Large intestine (tissue), 3 donors: Measurements from ENCODE around the gene ADGRB2. TPM values are rescaled to one million over a fixed set of nuclear protein-coding genes. Genes with fewer than 3 reads are reported as not detected.

ENCODE experiments used
- DNase-seq, 2 donors: peaks; one replicate each; pipeline versions ENCODE4 v3.0.0 to v3.0.0-alpha.2; 2013
- H3K27ac ChIP-seq: one replicate; pipeline ENCODE4 v1.5.1; 2013; ENCODE audit warnings: low read length
- H3K27me3 ChIP-seq: 2 replicates; pipeline ENCODE4 v1.6.1; 2013; ENCODE audit warnings: low read length; ENCODE audit not compliant: control insufficient read depth, insufficient read depth
- H3K36me3 ChIP-seq: 2 replicates; pipeline ENCODE4 v1.6.1; 2013; ENCODE audit warnings: low read length; ENCODE audit not compliant: control insufficient read depth, insufficient read depth
- H3K4me1 ChIP-seq: one replicate; pipeline ENCODE4 v1.6.1; 2013; ENCODE audit warnings: low read length; ENCODE audit not compliant: control insufficient read depth, insufficient read depth
- H3K4me3 ChIP-seq: one replicate; pipeline ENCODE4 v1.5.1; 2013; ENCODE audit warnings: low read length
- H3K9me3 ChIP-seq: one replicate; pipeline ENCODE4 v1.6.1; 2013; ENCODE audit warnings: mild to moderate bottlenecking, low read depth, low read length, moderate library complexity; ENCODE audit not compliant: control insufficient read depth
- WGBS: methylation state at CpG from one replicate; pipeline ENCODE4 v1.1.5; 2013; ENCODE audit warnings: low lambda C conversion rate; ENCODE audit not compliant: insufficient coverage; 5-methylcytosine and 5-hydroxymethylcytosine counted together
- polyA plus RNA-seq: library from polyadenylated mRNA; unstranded; fragments of 120-200 nt; gene quantifications from one replicate; pipeline ENCODE4 v1.2.1, GENCODE V29; 2013

ADGRB2 gene
- polyA plus RNA-seq, 1 donor = 56.1 TPM

GRCh38 chr1:31727195-31727594 is 36.9 kb downstream of the ADGRB2 start:
- Histone ChIP-seq H3K36me3 (peaks cover 29% of the 10 kb centered on the region), H3K4me3 (no peak overlapping the region), H3K4me1 (no peaks in the 10 kb centered on the region), H3K27ac (no peak overlapping the region), H3K27me3 (no peaks in the 10 kb centered on the region), H3K9me3 (no peaks in the 10 kb centered on the region)
- no peak for DNase-seq
- WGBS = no CpG with 5 or more reads among the region's 14 CpGs

GRCh38 chr1:31726715-31727114 is 37.4 kb downstream of the ADGRB2 start:
- H3K4me1 ChIP-seq = no peaks in the 10 kb centered on the region
- no peaks in the 10 kb centered on the region for H3K27me3 ChIP-seq
- H3K27ac ChIP-seq = no peak overlapping the region
- H3K36me3 ChIP-seq = peaks cover 25% of the 10 kb centered on the region
- no peak overlapping the region for H3K4me3 ChIP-seq
- no peaks in the 10 kb centered on the region for H3K9me3 ChIP-seq
- WGBS = no CpG with 5 or more reads among the region's 4 CpGs
- DNase-seq = no peak

GRCh38 chr1:31725777-31726535 is 38.2 kb downstream of the ADGRB2 start:
- DNase-seq = no peak
- no peak overlapping the region for H3K27ac ChIP-seq
- no peaks in the 10 kb centered on the region for H3K9me3 ChIP-seq
- peaks cover 19% of the 10 kb centered on the region for H3K36me3 ChIP-seq
- WGBS = no CpG with 5 or more reads among the region's 12 CpGs
- no peak overlapping the region for H3K4me3 ChIP-seq
- H3K27me3 ChIP-seq = no peaks in the 10 kb centered on the region
- H3K4me1 ChIP-seq = no peaks in the 10 kb centered on the region

- WGBS = no CpG with 5 or more reads among the region's 10 CpGs
- Histone ChIP-seq H3K4me1 (no peaks in the 10 kb centered on the region), H3K9me3 (no peaks in the 10 kb centered on the region), H3K4me3 (no peak overlapping the region), H3K27ac (no peak overlapping the region), H3K36me3 (peaks cover 16% of the 10 kb centered on the region), H3K27me3 (no peaks in the 10 kb centered on the region)
- DNase-seq = no peak
These were observed 39.0 kb downstream of the ADGRB2 start for GRCh38 chr1:31725134-31725533.

- Histone ChIP-seq H3K36me3 (peaks cover 14% of the 10 kb centered on the region), H3K4me1 (no peaks in the 10 kb centered on the region), H3K27ac (no peak overlapping the region), H3K4me3 (no peak overlapping the region), H3K27me3 (no peaks in the 10 kb centered on the region), H3K9me3 (no peaks in the 10 kb centered on the region)
- peak in 1 of 2 donors; percentile 58 for DNase-seq
- WGBS = no CpG with 5 or more reads among the region's 5 CpGs
These were observed 40.2 kb downstream of the ADGRB2 start for GRCh38 chr1:31723828-31724359.

- Histone ChIP-seq H3K9me3 (no peaks in the 10 kb centered on the region), H3K36me3 (no peaks in the 10 kb centered on the region), H3K4me3 (no peak overlapping the region), H3K4me1 (peaks cover 29% of the 10 kb centered on the region), H3K27me3 (no peaks in the 10 kb centered on the region), H3K27ac (no peak overlapping the region)
- no CpG with 5 or more reads among the region's 4 CpGs for WGBS
- DNase-seq = no peak
These were observed 45.7 kb downstream of the ADGRB2 start for GRCh38 chr1:31718327-31718897.

- peaks cover 38% of the 10 kb centered on the region for H3K4me1 ChIP-seq
- H3K27me3 ChIP-seq = no peaks in the 10 kb centered on the region
- WGBS = no CpG with 5 or more reads among the region's 6 CpGs
- DNase-seq = no peak
- H3K4me3 ChIP-seq = no peak overlapping the region
- H3K36me3 ChIP-seq = no peaks in the 10 kb centered on the region
- no peaks in the 10 kb centered on the region for H3K9me3 ChIP-seq
- no peak overlapping the region for H3K27ac ChIP-seq
These were observed 46.8 kb downstream of the ADGRB2 start for GRCh38 chr1:31717341-31717740.

- H3K27ac ChIP-seq = peak overlapping the region; percentile 99
- peak overlapping the region; percentile 62 for H3K4me3 ChIP-seq
- WGBS = 0% methylated on average over 1 of the region's 7 CpGs
- H3K9me3 ChIP-seq = no peaks in the 10 kb centered on the region
- H3K27me3 ChIP-seq = no peaks in the 10 kb centered on the region
- H3K36me3 ChIP-seq = no peaks in the 10 kb centered on the region
- no peak for DNase-seq
- H3K4me1 ChIP-seq = peaks cover 42% of the 10 kb centered on the region
These were observed 48.3 kb downstream of the ADGRB2 start for GRCh38 chr1:31715873-31716220.

GRCh38 chr1:31715087-31715872 is 48.9 kb downstream of the ADGRB2 start:
- no peaks in the 10 kb centered on the region for H3K36me3 ChIP-seq
- no peaks in the 10 kb centered on the region for H3K27me3 ChIP-seq
- H3K4me1 ChIP-seq = peaks cover 42% of the 10 kb centered on the region
- DNase-seq = peak; percentile 97 to 99
- WGBS = no CpG with 5 or more reads among the region's 44 CpGs
- H3K27ac ChIP-seq = peak overlapping the region; percentile 99
- peak overlapping the region; percentile 62 for H3K4me3 ChIP-seq
- H3K9me3 ChIP-seq = no peaks in the 10 kb centered on the region

GRCh38 chr1:31714442-31715086 is 49.6 kb downstream of the ADGRB2 start:
- peak overlapping the region; percentile 99 for H3K27ac ChIP-seq

More at GRCh38 chr1:31714442-31715086, 49.6 kb downstream of the ADGRB2 start:
- no peaks in the 10 kb centered on the region for H3K27me3 ChIP-seq
- H3K36me3 ChIP-seq = no peaks in the 10 kb centered on the region
- no CpG with 5 or more reads among the region's 39 CpGs for WGBS
- no peaks in the 10 kb centered on the region for H3K9me3 ChIP-seq
- DNase-seq = peak; percentile 58 to 82
- H3K4me1 ChIP-seq = peaks cover 42% of the 10 kb centered on the region
- H3K4me3 ChIP-seq = peak overlapping the region; percentile 62
